HT-29 (cell line): ENCODE results near the gene CALCOCO1. TPM values are rescaled to one million over a fixed set of nuclear protein-coding genes. Genes with fewer than 3 reads are reported as not detected.
"Not testable (repeated sequence)": the region's sequence is repeated elsewhere in the genome, so short reads cannot be mapped to it uniquely, and the experiment has no call there.

Experiments used
- DNase-seq: peaks from one replicate; pipeline ENCODE4 v3.0.0-alpha.2; 2015; ENCODE audit warnings: low spot score
- total RNA-seq: library from RNA; depleted of rRNA; stranded (reverse); fragments of >200 nt; shearing (Covaris generic); gene quantifications from 2 replicates; pipeline ENCODE4 v1.2.3, GENCODE V29; 2014

The CALCOCO1 gene
- total RNA-seq, 1 experiment from 2014 or later: 64.4 TPM

- DNase-seq: no peak
These were observed 6.0 kb upstream of the CALCOCO1 start for GRCh38 chr12:53733051-53733806.

DNA sequence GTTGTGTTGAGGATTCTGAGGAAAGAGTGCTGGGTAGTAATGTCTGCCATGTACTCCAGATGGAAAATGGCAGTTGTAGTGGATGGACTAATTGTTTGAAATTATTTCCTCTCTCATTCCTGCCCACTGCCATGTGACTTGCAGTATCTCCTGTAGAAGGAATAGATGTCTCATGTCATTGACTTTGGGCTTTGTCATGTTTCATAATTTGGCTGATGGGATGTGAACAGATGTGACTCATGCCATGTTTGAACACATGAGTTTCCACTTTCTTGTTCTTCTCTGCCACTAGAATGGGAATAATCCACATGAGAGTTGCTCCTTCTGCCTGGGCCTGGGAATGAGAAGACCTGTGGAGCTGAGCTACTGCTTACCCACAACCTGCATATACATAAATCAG is 2.4 kb upstream of the CALCOCO1 start:
- DNase-seq: no peak

- no peak for DNase-seq
These were observed 954 bp upstream of the CALCOCO1 start for GRCh38 chr12:53728206-53728605.

DNA sequence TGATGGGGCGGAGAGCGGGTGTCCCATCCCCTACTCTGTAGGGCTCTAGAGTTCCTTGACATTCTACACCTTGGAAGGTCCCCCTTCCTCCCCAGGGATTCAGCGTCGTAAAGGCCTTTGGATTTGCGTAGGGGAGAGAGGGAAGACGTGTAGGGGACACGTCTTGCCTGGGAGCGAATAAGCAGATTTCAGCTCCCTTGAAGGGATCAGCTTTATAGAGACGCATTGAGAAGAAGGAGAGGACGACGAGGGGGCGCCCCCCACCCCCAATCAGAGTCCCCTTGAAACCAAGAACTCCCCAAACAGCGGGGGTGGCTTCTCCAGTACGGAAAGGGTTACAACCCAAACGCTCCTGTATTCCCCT is 324 bp downstream of the CALCOCO1 start:
- peak; percentile 19 for DNase-seq

- DNase-seq: peak; percentile 33
These were observed 911 bp downstream of the CALCOCO1 start for GRCh38 chr12:53726341-53726740.

DNA sequence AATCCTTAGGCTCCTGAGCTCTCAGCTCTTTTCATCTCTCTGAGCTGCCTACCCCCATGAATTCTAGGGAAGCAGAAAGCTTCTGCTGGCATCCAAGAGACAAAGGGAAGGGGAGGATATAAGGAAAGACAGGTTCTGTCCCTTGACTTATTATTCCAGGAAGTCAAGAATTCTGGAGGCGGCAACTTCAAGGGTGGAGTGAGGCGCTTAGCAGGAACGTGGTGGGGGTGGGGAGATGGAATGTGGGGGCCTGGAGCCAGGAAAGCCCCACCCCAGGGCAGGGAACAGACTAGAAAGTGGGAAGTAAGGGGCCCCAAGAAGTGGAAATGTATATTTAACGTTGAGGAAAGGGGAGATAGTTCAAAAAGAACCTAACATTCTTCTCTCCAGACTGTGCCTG is 1.4 kb downstream of the CALCOCO1 start:
- peak; percentile 66 for DNase-seq

DNA sequence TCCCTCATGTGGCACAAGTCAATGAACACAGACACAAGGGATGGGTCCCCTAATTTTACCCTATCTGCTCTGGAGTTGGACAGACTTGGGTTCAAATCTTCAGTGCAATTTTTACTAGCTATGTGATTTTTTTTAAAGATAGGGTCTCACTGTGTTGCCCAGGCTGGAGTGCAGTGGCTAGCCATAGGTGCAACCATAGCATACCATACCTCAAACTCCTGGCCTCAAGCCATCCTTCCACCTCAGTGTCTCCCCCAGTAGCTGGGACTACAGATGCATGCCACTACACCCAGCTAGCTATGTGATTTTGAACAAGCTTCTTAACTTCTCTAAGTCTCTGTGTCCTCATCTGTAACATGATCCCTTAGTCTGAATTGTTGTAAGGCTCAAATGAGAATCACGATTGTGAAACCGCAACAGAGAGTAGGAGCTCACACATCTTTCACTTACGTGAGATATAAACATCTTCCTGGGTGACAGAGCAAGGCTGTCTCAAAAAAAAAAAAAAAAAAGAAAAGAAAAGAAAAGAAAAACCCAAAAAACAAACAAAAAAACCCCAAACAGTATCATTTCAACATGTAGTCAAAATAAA is 4.7 kb downstream of the CALCOCO1 start:
- no peak for DNase-seq

- DNase-seq: no peak
These were observed 6.3 kb downstream of the CALCOCO1 start for GRCh38 chr12:53720946-53721345.

DNA sequence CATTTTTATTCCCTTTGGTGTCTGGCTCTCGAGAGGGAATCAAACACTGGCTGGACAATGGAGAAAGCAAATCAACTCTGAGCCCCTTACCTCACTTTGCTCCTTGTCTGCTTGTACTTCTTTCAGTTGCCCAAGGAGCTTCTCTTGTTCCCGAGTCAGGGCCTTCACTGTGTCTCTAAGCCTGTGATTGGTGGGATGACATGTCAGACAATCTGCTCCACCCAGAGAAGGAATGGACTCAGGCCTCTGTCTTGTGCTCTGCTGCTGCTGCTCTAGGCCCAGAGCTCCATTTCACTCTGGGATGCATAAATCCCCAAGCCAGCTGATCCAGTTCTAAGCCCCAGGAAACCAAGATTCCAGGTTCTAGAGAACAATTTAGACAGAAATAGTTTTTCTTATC is 7.6 kb downstream of the CALCOCO1 start:
- peak; percentile 59 for DNase-seq

DNA sequence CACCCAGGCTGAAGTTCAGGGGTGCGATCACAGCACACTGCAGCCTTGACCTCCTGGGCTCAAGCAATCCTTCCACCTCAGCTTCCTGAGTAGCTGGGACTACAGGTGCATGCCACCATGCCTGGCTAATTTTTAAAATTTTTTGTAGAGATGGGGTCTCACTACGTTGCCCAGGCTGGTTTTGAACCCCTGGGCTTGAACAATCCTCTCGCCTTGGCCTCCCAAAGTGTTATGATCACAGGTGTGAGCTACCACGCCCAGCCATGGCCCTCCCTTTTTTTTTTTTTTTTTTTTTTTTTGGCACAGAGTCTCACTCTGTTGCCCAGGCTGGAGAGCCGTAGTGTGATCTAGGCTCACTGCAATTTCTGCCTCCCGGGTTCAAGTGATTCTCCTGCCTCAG is 8.7 kb downstream of the CALCOCO1 start:
- not testable (repeated sequence) for DNase-seq

DNA sequence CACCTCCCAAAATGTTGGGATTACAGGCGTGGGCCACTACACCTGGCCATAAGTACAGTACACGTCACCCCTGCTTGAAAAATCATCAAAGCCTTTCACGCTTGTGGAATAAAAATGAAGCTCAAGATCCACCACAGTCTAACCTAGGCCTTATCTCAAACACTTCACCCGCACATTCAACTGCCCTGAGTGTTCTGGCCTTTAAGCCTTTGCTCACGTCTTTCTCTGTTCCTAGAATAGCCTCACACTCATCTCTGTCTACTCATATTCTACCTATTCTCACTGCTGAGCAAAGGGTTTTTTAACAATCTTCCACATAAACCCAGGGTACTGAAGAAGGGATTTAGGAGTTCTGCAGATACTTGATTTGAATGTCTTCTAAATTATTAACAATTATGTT is 9.9 kb downstream of the CALCOCO1 start:
- DNase-seq: no peak

DNA sequence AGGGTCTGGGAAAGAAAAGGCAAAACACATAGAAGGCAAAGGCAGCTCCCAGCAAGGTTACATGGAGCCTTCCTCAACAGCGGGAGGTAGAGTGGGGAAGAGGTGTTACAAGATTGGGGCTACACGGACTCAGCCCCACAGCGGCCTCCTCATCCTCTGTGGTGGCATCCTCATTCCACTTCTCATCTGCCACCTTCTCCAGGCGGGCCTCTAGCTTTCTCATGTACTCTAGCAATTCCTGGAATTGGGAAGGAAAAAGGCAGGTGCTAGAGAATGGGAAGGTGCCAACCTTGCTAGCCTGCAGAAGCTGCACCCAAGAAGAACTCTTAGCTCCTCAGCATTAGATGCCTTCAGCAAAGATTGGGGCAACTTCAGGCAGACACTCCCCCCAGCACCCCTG is 13.2 kb downstream of the CALCOCO1 start:
- no peak for DNase-seq

GRCh38 chr12:53713516-53713915 is 13.7 kb downstream of the CALCOCO1 start:
- DNase-seq: no peak

DNA sequence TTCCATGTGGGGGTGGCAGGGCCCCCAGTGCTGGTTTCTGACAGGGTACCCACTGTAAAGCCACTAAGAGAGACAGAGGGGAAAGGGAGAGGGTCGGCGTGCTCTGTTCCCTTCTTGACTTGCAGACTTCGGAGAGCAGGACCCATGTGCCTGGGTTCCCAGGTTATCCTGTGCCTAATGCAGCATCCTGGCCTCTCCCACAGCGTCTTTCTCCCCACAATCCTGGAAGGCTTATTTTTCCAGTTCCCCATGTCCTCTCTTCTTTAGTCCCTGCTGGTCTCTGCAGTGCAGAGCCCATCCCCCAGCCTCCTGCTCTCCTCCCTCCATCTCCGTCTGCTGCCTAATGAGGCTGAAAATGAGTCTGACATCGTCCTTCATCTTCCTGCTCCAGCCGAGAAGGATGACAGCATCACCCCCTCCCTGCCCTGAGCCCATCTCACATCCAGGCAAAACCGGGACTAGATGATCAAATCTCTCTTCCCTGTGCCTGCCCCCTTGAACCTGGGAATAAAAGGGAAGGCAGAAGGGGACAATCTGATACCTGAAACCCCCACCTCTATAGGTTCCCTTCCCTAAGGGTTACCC is 15.1 kb downstream of the CALCOCO1 start:
- DNase-seq: no peak

GRCh38 chr12:53710091-53710490 is 17.2 kb downstream of the CALCOCO1 start:
- no peak for DNase-seq

DNA sequence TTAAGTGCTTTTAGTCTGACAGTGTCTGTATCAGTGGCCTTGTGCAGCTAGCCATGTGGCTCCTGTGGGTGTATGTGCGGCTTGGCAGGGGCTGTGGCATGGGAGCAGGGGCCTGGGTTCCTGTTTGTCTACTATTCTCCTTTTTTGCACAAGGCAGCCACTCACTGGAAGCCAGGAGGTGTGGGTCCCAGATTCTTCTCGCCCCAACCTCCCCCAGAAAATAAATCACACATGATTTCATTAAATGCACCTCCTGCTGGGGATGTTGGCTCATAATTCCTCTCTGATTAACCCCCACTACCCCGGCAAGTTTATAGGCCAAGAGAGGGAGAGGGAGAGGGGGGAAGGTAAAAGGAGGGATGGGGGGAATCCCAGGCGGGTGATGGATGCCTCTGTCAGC is 17.6 kb downstream of the CALCOCO1 start:
- no peak for DNase-seq

DNA sequence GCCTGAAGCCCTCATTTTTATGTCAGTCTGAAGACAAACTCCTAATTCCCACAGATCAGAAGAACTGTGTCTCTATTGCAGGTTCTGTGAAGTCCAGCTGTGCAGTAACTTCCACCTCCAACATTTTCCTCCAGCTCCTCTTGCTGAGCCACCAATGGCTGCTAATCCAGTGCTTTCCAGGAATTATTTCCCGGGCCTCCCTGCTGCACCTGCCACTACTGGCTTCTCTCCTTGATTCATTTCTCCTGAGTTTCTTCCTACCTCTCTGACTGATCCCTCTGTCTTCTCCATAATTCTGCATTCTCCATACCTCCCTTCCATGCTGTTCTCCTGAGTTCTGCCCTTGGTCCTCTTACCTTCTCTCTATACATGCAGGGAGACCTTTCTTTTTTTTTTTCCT is 21.2 kb downstream of the CALCOCO1 start:
- no peak for DNase-seq

DNA sequence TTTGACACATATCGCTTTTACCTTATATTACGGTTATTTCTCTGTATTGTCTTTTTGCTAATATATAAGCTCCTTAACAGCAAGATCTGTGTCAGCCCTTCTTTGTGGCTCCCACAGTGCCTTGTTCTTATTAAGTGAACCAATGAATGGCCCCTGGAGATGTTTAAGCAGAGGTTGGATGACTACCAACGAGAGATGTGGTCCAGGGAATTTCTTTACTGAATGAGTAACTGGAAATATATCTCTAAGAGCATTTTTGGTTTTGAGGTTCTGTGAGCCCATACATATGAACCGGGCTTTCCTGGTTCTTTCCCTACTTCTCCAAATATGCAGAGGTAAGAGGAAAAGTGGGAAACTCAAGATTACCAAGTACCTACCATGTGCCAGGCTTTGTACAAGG is 23.5 kb downstream of the CALCOCO1 start:
- no peak for DNase-seq

GRCh38 chr12:53701518-53702264 is 25.6 kb downstream of the CALCOCO1 start:
- peak; percentile 86 for DNase-seq

- no peak for DNase-seq
These were observed 26.7 kb downstream of the CALCOCO1 start for GRCh38 chr12:53700567-53700966.

- DNase-seq: no peak
These were observed 27.6 kb downstream of the CALCOCO1 start for GRCh38 chr12:53699678-53700025.

DNA sequence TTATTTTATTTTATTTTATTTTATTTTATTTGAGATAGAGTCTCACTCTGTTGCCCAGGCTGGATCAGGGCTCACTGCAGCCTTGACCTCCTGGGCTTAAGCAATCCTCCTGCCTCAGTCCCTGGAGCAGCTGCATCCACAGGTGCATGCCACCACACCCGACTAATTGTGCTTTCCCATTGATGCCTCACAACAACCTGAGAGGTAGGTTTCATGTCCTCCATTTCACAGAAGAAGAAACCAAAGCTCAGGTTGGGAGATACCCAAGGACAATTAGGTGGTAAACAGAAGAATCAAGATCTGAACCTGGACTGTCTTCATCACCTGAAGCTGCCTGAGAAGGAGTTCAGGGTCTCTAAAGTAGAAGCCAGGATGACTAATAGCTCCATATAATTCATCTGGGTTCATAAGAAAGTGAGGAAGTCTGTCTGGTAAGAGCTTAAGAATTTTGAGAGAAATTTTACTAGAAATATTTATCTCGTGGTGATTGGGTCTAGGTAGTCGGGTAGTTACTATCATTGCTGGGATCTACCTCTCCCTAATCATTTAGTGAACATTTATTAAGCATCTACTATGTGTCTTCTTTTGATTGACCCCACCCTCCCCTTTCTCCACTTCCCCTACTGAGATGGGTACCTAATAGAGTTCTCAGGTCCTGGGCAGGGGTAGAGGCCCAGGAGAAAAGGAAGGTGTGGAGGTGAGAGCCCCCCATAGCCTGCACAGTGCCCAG is 28.1 kb downstream of the CALCOCO1 start:
- DNase-seq: no peak
